IPS DF 6.9 (cell line): ENCODE measurements around the gene PRRT4.

Experiments used
- DNase-seq: peaks from one replicate; pipeline ENCODE4 v3.0.0-alpha.2; 2013; ENCODE audit warnings: low read depth, low spot score
- H3K27ac ChIP-seq: one replicate; pipeline ENCODE4 v1.5.1; 2013; ENCODE audit warnings: low read length, control low read depth
- H3K27me3 ChIP-seq: 2 replicates; pipeline ENCODE4 v1.6.1; 2013; ENCODE audit warnings: mild to moderate bottlenecking, low read length; ENCODE audit not compliant: control insufficient read depth, insufficient read depth
- H3K36me3 ChIP-seq: 2 replicates; pipeline ENCODE4 v1.6.1; 2013; ENCODE audit warnings: low read length; ENCODE audit not compliant: control insufficient read depth, insufficient read depth
- H3K4me1 ChIP-seq: 2 replicates; pipeline ENCODE4 v1.6.1; 2013; ENCODE audit warnings: low read length; ENCODE audit not compliant: control insufficient read depth, insufficient read depth
- H3K4me3 ChIP-seq: 2 replicates; pipeline ENCODE4 v1.5.1; 2013; ENCODE audit warnings: mild to moderate bottlenecking, low read length
- H3K9me3 ChIP-seq: 2 replicates; pipeline ENCODE4 v1.6.1; 2013; ENCODE audit warnings: low read length, inconsistent platforms; ENCODE audit not compliant: control insufficient read depth, insufficient read depth
- WGBS: extraction: QIAGEN DNeasy Blood & Tissue Kit; methylation state at CpG from one replicate; pipeline ENCODE4 v1.1.7; 2013; ENCODE audit warnings: mixed read lengths, missing lambda C conversion rate; ENCODE audit not compliant: insufficient read length, insufficient coverage; 5-methylcytosine and 5-hydroxymethylcytosine counted together

Gene PRRT4

DNA sequence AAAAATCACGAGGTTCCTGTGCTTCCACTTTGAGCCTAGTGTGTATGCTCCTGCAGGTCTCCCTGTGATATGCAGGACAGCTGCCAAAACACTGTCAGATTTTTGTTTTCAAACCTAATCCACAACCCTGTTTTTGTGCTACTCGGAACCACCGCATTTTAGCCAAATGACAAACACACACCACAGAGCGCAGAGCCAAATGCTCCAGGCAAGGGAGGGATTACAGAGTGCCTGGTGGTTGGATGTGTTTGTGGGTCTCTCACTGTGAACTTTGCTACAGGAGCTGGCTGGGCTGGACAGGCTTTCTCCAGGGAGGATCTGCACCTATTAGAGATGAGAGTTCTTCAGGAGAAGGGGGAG, 12.0 kb downstream of the PRRT4 start:
- peaks cover 3% of the 10 kb centered on the region; the same call in 1 of the 2 replicates for H3K4me1 ChIP-seq
- H3K9me3 ChIP-seq, result no peaks in the 10 kb centered on the region
- H3K4me3 ChIP-seq, result no peak overlapping the region
- H3K27ac ChIP-seq, result no peak overlapping the region
- no peaks in the 10 kb centered on the region for H3K36me3 ChIP-seq
- DNase-seq, result no peak
- H3K27me3 ChIP-seq, result peaks cover 29% of the 10 kb centered on the region; the same call in 1 of the 2 replicates
- no CpG with 5 or more reads among the region's 4 CpGs for WGBS

DNA sequence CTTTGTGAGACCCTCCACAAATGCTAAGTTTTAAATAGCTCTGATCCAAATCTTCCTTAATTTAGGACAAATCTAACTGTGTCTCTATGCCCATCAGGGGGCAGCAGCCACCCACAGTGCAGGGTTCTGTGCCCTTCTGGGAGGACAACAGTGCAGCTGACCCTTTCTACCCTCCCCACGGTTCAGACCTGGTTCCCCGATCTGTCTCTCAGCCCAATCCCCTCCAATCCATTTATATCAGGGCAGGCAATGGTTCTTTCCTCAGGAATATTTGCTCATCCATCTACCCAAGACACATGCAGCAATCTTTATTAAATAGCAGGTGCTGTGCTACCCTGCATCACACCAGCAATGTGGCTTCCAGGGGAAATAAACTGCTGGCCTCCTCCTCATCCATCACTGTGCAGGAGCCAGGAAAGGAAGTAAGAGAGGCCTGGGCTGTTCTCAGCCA, 13.8 kb downstream of the PRRT4 start:
- no peaks in the 10 kb centered on the region for H3K36me3 ChIP-seq
- no peak overlapping the region for H3K27ac ChIP-seq
- H3K4me3 ChIP-seq, result no peak overlapping the region
- H3K27me3 ChIP-seq, result peaks cover 21% of the 10 kb centered on the region; the same call in 1 of the 2 replicates
- no CpG with 5 or more reads among the region's 2 CpGs for WGBS
- H3K4me1 ChIP-seq, result peaks cover 5% of the 10 kb centered on the region; the same call in 1 of the 2 replicates
- no peak for DNase-seq
- H3K9me3 ChIP-seq, result no peaks in the 10 kb centered on the region

DNA sequence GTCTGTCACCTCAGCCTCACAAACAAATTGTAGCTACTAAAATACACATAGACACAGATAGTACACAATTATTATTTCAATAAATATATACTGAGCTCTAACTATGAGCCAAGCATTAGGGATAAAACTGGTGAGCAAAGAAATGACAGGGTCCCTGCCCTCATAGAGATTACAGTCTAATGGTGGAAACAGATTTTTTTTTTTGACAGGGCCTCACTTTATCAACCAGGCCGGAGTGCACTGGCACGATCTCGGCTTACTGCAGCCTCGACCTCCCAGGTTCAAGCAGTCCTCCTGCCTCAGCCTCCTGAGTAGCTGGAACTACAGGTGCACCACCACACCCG, 17.1 kb downstream of the PRRT4 start:
- H3K27me3 ChIP-seq, result no peaks in the 10 kb centered on the region; the same call in 1 of the 2 replicates
- H3K4me1 ChIP-seq, result 0 out of 2 replicates have a peak, but pooled peaks cover 2% of the 10 kb centered on the region
- no peaks in the 10 kb centered on the region for H3K9me3 ChIP-seq
- no CpG with 5 or more reads among the region's 5 CpGs for WGBS
- DNase-seq, result no peak
- H3K27ac ChIP-seq, result no peak overlapping the region
- no peaks in the 10 kb centered on the region for H3K36me3 ChIP-seq
- no peak overlapping the region for H3K4me3 ChIP-seq

DNA sequence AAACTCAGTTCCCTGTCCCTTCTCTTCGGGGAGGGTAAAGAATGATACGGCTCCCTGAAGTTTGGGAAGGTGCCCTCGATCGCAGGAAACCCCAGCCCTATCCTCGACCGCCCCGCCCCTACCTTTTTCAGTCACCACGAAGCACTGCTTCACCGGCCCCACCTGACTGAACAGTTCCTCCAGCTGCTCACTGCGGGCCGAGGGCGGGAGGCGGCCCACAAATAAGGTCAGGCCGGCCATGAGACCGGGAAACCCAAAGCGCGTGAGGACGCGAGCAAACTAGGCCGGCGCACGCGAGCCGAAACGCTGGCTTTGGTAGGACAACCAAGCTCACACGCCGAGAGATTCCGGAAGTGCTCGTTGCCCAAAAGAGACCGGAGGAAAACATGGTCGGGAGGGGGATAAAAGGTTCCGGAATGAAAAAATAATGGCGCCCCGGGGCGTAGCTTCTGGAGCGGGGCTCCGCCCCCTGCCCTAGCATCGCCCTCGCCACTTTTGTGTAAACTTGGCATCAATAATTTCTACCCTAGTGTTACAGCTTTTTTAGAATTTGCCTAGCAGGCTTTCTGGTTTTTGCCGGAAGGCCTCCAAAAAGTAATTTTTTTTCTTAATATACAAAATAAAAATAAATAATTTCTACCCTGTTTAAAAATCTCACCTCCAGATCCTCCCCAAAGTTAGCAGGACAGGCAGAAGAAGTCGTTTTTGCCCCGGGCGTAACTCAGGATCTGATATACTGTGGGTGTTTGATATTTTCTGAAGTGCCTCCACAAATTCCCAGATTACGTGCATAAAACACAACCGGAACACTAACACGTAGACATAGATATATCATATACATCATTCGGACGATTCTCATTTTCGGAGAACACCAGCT, 17.7 kb downstream of the PRRT4 start, which contains the start of gene RBM28:
RBM28 (minus strand) TSS at position 355 of the 877 bp plus-strand sequence; CDS start at position 240, 115 bp downstream.
- H3K27ac ChIP-seq, result no peak within 1 kb of the TSS
- H3K4me3 ChIP-seq, result peak within 1 kb of the TSS; percentile 86
- no peaks in the 10 kb centered on the region for H3K9me3 ChIP-seq
- no peaks in the 10 kb centered on the region; the same call in 1 of the 2 replicates for H3K27me3 ChIP-seq
- DNase-seq, result peak; percentile 58
- H3K36me3 ChIP-seq, result no peaks in the 10 kb centered on the region
- no CpG with 5 or more reads among the region's 49 CpGs for WGBS
- 0 out of 2 replicates have a peak, but pooled peaks cover 2% of the 10 kb centered on the region for H3K4me1 ChIP-seq

DNA sequence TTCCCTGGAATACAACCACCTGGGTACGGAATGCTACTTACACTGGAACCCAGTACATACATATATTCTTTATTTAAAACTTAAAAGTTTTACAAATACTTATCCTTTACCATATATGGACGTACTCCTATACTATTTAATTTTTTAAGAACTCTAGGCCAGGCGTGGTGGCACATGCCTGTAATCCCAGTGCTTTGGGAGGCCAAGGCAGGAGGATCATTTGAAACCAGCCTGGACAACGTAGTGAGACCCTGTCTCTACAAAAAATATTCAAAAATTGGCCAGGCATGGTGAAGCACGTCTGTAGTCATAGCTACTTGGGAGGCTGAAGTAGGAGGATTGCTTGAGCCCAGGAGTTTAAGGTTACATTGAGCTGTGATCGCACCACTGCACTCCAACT, 19.8 kb downstream of the PRRT4 start:
- H3K4me3 ChIP-seq, result no peak overlapping the region
- H3K36me3 ChIP-seq, result peaks cover 3% of the 10 kb centered on the region; the same call in 1 of the 2 replicates
- H3K4me1 ChIP-seq, result 0 out of 2 replicates have a peak, but pooled peaks cover 2% of the 10 kb centered on the region
- WGBS, result 100% methylated on average over 1 of the region's 6 CpGs
- H3K9me3 ChIP-seq, result no peaks in the 10 kb centered on the region
- no peak overlapping the region for H3K27ac ChIP-seq
- no peaks in the 10 kb centered on the region for H3K27me3 ChIP-seq
- DNase-seq, result no peak

DNA sequence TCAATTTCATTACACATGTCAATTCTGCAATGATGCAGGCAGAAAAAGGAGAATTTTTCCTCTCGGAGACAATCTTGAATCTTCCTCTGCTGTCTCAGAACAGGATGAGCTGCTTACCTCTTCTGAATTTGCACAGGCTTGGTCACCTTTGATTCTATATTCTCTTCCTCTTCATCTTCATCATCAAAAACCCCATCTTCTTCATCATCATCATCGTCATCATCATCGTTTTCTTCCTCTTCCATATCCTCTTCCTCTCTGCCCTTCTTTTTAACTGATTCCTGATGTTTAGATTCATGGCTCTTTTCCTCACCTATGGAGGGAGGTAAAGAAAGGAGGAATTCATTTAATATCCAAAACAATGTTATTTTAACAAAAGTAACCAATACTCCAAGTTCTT, 25.8 kb downstream of the PRRT4 start:
- Histone ChIP-seq H3K27ac (no peak overlapping the region), H3K4me3 (no peak overlapping the region), H3K9me3 (no peaks in the 10 kb centered on the region), H3K27me3 (no peaks in the 10 kb centered on the region), H3K4me1 (no peaks in the 10 kb centered on the region), H3K36me3 (peaks cover 15% of the 10 kb centered on the region; the same call in 1 of the 2 replicates)
- 100% methylated on average over 2 of the region's 3 CpGs for WGBS
- DNase-seq, result no peak

DNA sequence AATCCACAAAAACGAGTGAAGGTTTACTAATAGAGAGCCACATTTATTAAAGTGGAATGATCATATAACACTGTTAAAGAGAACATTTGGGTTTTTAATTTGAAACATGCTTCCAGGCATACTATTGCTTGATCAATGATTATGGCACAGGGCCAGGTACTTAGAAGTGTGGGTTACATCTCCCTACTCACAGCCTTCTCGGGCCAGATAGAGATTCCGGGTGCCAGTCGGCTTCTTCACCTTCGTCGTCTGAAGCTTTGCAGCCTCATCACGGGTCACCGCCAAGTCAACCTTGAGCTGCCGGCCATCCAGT, 37.2 kb downstream of the PRRT4 start:
- Histone ChIP-seq H3K4me3 (no peak overlapping the region), H3K9me3 (no peaks in the 10 kb centered on the region), H3K36me3 (peaks cover 22% of the 10 kb centered on the region; the same call in 1 of the 2 replicates), H3K27me3 (no peaks in the 10 kb centered on the region), H3K27ac (no peak overlapping the region), H3K4me1 (no peaks in the 10 kb centered on the region; the same call in 1 of the 2 replicates)
- no peak for DNase-seq
- WGBS, result no CpG with 5 or more reads among the region's 9 CpGs

DNA sequence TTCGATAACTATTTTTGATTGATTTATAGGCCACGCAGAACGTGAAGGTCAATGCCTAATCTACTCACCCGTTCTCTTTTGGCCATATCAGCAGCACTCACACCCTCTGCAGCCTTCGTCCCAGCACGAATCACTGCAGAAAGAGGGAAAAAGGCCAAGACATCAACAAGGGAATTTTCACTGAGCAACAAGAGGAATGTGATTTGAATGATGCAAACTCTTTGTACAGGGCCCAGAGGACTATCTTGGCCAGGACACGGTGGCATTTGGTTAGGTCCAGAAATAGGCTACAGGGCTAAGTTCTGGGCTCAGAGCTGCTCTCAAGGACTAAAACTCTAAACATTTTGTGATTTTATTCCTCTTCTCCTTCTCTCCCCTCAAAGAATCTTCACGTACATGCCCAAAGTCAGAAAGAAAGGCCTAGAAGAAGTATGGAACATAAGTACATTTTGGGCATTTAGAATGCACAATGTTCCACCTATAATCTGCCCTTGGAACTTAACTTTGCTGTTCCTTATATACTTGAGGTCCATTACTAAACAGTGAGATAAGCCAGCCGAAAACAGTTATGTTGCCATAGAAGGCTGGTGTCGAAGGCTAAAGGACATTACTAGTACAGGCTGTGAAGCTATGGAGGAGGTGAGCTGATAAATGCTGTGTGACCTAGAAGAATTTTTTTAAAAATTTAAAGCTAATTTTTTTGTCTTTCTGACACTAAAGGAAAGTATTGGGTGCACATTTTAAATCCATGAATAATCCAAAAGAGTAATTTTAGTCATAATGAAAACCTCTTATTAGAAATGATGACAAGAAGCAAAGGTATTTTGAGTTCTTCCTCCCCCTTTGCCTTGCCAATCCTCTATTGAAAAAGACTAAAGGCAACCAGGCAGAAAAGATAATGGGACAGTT, 37.8 kb downstream of the PRRT4 start:
- Histone ChIP-seq H3K4me3 (no peak overlapping the region), H3K27me3 (no peaks in the 10 kb centered on the region), H3K4me1 (no peaks in the 10 kb centered on the region; the same call in 1 of the 2 replicates), H3K36me3 (peaks cover 24% of the 10 kb centered on the region; the same call in 1 of the 2 replicates), H3K27ac (no peak overlapping the region), H3K9me3 (no peaks in the 10 kb centered on the region)
- DNase-seq, result no peak
- no CpG with 5 or more reads among the region's 10 CpGs for WGBS

DNA sequence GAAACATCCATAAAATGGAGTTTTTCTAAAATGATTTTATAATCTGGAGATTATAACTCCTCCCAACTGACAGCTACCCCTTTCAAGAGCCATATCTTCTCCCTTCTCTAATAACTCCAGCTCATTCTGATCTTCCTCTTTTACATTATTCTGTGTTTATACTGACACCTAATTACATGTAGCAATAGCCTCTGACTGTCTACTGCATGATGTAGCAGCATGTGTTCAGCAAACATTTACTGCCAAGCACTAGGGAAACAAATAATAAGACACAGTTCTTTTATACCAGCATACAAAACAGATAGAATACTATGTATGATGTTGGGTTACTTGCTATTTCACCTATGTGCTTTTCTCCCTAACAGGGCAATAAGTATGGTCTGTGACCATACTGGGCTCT, 38.5 kb downstream of the PRRT4 start:
- H3K27me3 ChIP-seq, result no peaks in the 10 kb centered on the region
- no peak for DNase-seq
- H3K4me1 ChIP-seq, result no peaks in the 10 kb centered on the region; the same call in 1 of the 2 replicates
- no peak overlapping the region for H3K27ac ChIP-seq
- no peak overlapping the region for H3K4me3 ChIP-seq
- no peaks in the 10 kb centered on the region for H3K9me3 ChIP-seq
- H3K36me3 ChIP-seq, result peaks cover 26% of the 10 kb centered on the region; the same call in 1 of the 2 replicates

DNA sequence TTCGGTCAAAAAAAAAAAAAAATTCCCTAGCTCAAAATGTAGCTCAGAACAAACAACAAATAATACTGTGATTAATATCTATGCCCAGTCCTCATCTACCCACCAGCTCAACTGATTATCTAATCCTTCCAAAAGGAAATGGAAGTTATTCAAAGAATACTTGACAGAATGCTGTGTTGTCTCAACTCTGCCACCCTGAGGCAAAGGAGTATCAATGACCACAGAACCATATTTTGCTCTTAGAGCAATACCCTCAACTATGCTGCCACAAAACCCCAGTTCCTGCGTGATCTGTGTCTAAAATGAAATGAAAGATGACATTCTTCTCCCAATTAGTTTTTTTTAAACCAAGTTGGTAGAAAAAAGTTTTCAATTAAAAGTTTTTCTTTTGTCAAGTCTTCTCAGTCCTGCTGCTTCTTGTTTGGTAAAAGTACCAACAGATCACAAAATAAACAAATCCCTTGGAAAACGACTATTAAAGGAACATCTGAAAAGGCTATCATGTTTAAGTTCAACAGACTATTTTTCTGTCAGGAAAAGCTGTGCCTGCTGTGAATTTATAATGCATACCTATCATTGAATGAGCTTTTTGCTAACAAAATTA, 39.3 kb downstream of the PRRT4 start:
- H3K4me1 ChIP-seq, result no peaks in the 10 kb centered on the region; the same call in 1 of the 2 replicates
- no peaks in the 10 kb centered on the region for H3K9me3 ChIP-seq
- DNase-seq, result no peak
- H3K27me3 ChIP-seq, result no peaks in the 10 kb centered on the region
- H3K4me3 ChIP-seq, result no peak overlapping the region
- H3K36me3 ChIP-seq, result peaks cover 30% of the 10 kb centered on the region; the same call in 1 of the 2 replicates
- WGBS, result no CpG with 5 or more reads among the region's 3 CpGs
- no peak overlapping the region for H3K27ac ChIP-seq
